ENCODE results near the gene WASF2. TPM values are rescaled to one million over a fixed set of nuclear protein-coding genes. Genes with fewer than 3 reads are reported as not detected.
"Not testable (repeated sequence)": the region's sequence is repeated elsewhere in the genome, so short reads cannot be mapped to it uniquely, and the experiment has no call there.

Gene WASF2
- total and polyA plus RNA-seq, 2 donors (not counting 1 experiment from before 2014, with no cell fraction given), result 26.3 to 66.9 TPM

DNA sequence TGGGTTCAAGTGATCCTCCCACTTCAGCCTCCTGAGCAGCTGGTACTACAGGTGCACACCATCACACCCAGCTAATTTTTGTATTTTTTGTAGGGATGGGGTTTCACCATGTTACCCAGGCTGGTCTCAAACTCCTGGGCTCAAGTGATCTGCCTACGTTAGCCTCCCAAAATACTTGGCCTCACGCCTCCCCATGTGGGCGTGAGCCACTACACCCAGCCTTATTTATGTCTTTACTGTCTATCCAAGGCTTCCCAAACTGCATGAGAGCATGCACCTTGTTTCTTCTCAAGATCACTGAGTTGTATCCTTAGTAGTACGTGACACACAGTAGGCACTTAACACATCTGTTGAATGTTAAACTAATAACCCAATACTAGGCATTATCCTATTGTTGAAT lies 14.2 kb downstream of the WASF2 start:
- no peak overlapping the region for H3K4me2 ChIP-seq (ENCODE audit: extremely low read depth, insufficient read depth, low read length)
- H3K9me3 ChIP-seq (ENCODE audit: control insufficient read depth, insufficient read depth, low read depth, low read length), result no peaks in the 10 kb centered on the region
- TF ChIP-seq EZH2 (IDR thresholded peaks at IDR 0.05; ENCODE audit: low read length, missing control alignments), result no peak
- TF ChIP-seq, protein P1, sequence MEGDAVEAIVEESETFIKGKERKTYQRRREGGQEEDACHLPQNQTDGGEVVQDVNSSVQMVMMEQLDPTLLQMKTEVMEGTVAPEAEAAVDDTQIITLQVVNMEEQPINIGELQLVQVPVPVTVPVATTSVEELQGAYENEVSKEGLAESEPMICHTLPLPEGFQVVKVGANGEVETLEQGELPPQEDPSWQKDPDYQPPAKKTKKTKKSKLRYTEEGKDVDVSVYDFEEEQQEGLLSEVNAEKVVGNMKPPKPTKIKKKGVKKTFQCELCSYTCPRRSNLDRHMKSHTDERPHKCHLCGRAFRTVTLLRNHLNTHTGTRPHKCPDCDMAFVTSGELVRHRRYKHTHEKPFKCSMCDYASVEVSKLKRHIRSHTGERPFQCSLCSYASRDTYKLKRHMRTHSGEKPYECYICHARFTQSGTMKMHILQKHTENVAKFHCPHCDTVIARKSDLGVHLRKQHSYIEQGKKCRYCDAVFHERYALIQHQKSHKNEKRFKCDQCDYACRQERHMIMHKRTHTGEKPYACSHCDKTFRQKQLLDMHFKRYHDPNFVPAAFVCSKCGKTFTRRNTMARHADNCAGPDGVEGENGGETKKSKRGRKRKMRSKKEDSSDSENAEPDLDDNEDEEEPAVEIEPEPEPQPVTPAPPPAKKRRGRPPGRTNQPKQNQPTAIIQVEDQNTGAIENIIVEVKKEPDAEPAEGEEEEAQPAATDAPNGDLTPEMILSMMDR (conservative IDR thresholded peaks at IDR 0.05 in 1 of 2, IDR thresholded peaks at IDR 0.05 in 1 of 2; ENCODE audit: low read depth in 1 of 2, low read length in 2 of 2), result no peak
- H3K4me3 ChIP-seq (replicated peaks in 1 of 4; ENCODE audit: control extremely low read depth in 1 of 4, insufficient read depth in 1 of 4, low read depth in 3 of 4, low read length in 4 of 4), result no peak overlapping the region
- H3K9ac ChIP-seq (ENCODE audit: insufficient read depth, low read length), result no peak overlapping the region
- no peak overlapping the region for H2AFZ ChIP-seq (ENCODE audit: low read length)
- H4K20me1 ChIP-seq (ENCODE audit: control insufficient read depth, extremely low read depth, insufficient read depth, low read length), result no peaks in the 10 kb centered on the region
- H3K4me1 ChIP-seq (ENCODE audit: control insufficient read depth, extremely low read depth, insufficient read depth, low read length), result no peaks in the 10 kb centered on the region
- DNase-seq (ENCODE audit: low read depth in 2 of 2), result no peak
- peaks cover 86% of the 10 kb centered on the region for H3K79me2 ChIP-seq (ENCODE audit: control insufficient read depth, insufficient read depth, low read length)
- no peaks in the 10 kb centered on the region for H3K27me3 ChIP-seq (ENCODE audit: control insufficient read depth, insufficient read depth, low read length)
- no peak overlapping the region for H3K27ac ChIP-seq (ENCODE audit: insufficient read depth, low read length)
- peaks cover 2% of the 10 kb centered on the region for H3K36me3 ChIP-seq (ENCODE audit: control insufficient read depth, insufficient read depth, low read length)

DNA sequence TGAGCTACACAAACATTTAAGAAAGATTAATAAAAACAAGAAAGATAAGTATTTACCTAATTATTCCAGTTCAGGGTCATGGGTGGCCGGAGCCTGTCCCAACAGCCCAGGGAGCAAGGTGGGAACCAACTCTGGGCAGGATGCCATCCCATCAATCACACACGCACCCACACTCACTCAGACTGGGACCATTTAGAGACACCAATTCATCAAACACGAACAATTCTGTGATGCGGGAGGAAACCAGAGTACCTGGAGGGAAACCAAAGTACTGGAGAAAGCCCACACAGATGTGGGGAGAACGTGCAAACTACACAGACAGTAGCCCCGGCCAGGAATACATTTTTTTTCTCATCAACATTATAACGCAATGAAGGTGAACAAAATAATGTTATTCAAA lies 16.2 kb downstream of the WASF2 start:
- Histone ChIP-seq H3K79me2 (ENCODE audit: control insufficient read depth, insufficient read depth, low read length) (peaks cover 90% of the 10 kb centered on the region), H4K20me1 (ENCODE audit: control insufficient read depth, extremely low read depth, insufficient read depth, low read length) (no peaks in the 10 kb centered on the region), H3K36me3 (ENCODE audit: control insufficient read depth, insufficient read depth, low read length) (peaks cover 2% of the 10 kb centered on the region), H2AFZ (ENCODE audit: low read length) (no peak overlapping the region), H3K9ac (ENCODE audit: insufficient read depth, low read length) (no peak overlapping the region), H3K9me3 (ENCODE audit: control insufficient read depth, insufficient read depth, low read depth, low read length) (no peaks in the 10 kb centered on the region), H3K27me3 (ENCODE audit: control insufficient read depth, insufficient read depth, low read length) (no peaks in the 10 kb centered on the region), H3K4me2 (ENCODE audit: extremely low read depth, insufficient read depth, low read length) (no peak overlapping the region), H3K27ac (ENCODE audit: insufficient read depth, low read length) (no peak overlapping the region), H3K4me3 (replicated peaks in 1 of 4; ENCODE audit: control extremely low read depth in 1 of 4, insufficient read depth in 1 of 4, low read depth in 3 of 4, low read length in 4 of 4) (no peak overlapping the region), H3K4me1 (ENCODE audit: control insufficient read depth, extremely low read depth, insufficient read depth, low read length) (no peaks in the 10 kb centered on the region)
- DNase-seq (ENCODE audit: low read depth in 2 of 2), result peak in 1 of 2 donors; percentile 20
- TF ChIP-seq EZH2 (IDR thresholded peaks at IDR 0.05; ENCODE audit: low read length, missing control alignments), result no peak
- TF ChIP-seq, protein P1 (conservative IDR thresholded peaks at IDR 0.05 in 1 of 2, IDR thresholded peaks at IDR 0.05 in 1 of 2; ENCODE audit: low read depth in 1 of 2, low read length in 2 of 2), result no peak

DNA sequence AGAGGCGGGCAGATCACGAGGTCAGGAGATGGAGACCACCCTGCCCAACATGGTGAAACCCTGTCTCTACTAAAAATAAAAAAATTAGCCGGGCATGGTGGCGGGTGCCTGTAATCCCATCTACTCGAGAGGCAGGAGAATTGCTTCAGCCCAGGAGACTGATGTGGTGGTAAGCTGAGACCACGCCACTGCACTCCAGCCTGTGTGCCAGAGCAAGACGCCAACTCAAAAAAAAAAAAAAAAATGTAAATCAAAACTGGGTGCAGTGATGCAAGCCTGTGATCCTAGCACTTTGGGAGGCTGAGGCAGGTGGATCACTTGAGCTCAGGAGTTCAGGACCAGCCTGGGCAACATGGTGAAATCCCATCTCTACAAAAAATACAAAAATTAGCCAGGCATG lies 17.9 kb downstream of the WASF2 start:
- not testable (repeated sequence) for H2AFZ ChIP-seq (ENCODE audit: low read length); DNase-seq (ENCODE audit: low read depth in 2 of 2); H3K9ac ChIP-seq (ENCODE audit: insufficient read depth, low read length); H3K27ac ChIP-seq (ENCODE audit: insufficient read depth, low read length); H3K36me3 ChIP-seq (ENCODE audit: control insufficient read depth, insufficient read depth, low read length); H4K20me1 ChIP-seq (ENCODE audit: control insufficient read depth, extremely low read depth, insufficient read depth, low read length); H3K27me3 ChIP-seq (ENCODE audit: control insufficient read depth, insufficient read depth, low read length); H3K4me3 ChIP-seq (replicated peaks in 1 of 4; ENCODE audit: control extremely low read depth in 1 of 4, insufficient read depth in 1 of 4, low read depth in 3 of 4, low read length in 4 of 4); H3K9me3 ChIP-seq (ENCODE audit: control insufficient read depth, insufficient read depth, low read depth, low read length); H3K4me2 ChIP-seq (ENCODE audit: extremely low read depth, insufficient read depth, low read length); H3K4me1 ChIP-seq (ENCODE audit: control insufficient read depth, extremely low read depth, insufficient read depth, low read length)
- peaks cover 92% of the 10 kb centered on the region for H3K79me2 ChIP-seq (ENCODE audit: control insufficient read depth, insufficient read depth, low read length)
